Measurements from ENCODE around the gene CTSW.

GRCh38 chr11:65855927-65856363, 23.7 kb upstream of the CTSW start:
- TF ChIP-seq GLIS3 (CRISPR knock-in tag; IDR thresholded peaks at IDR 0.05) (no peak), ZFP30 (CRISPR knock-in tag; IDR thresholded peaks at IDR 0.05) (no peak), PATZ1 (CRISPR knock-in tag; IDR thresholded peaks at IDR 0.05; ENCODE audit: borderline replicate concordance) (no peak), SNAI2 (CRISPR knock-in tag; IDR thresholded peaks at IDR 0.05) (no peak), ZC3H10 (CRISPR knock-in tag; IDR thresholded peaks at IDR 0.05) (no peak), CREB5 (CRISPR knock-in tag; IDR thresholded peaks at IDR 0.05; ENCODE audit: low read depth) (no peak), PPARA (CRISPR knock-in tag; IDR thresholded peaks at IDR 0.05; ENCODE audit: borderline replicate concordance) (no peak), RARB (CRISPR knock-in tag; IDR thresholded peaks at IDR 0.05) (no peak), ZNF565 (CRISPR knock-in tag; conservative IDR thresholded peaks at IDR 0.05; ENCODE audit: low read depth) (no peak)

All from SK-N-SH treated with all-trans-retinoic acid at 6 μM for 48 hours (cell line).